ENCODE measurements around the gene DNAH1. TPM values are rescaled to one million over a fixed set of nuclear protein-coding genes. Genes with fewer than 3 reads are reported as not detected.

The DNAH1 gene
- total RNA-seq, 2 experiments from 2014 or later = 13.2 to 13.5 TPM

DNA sequence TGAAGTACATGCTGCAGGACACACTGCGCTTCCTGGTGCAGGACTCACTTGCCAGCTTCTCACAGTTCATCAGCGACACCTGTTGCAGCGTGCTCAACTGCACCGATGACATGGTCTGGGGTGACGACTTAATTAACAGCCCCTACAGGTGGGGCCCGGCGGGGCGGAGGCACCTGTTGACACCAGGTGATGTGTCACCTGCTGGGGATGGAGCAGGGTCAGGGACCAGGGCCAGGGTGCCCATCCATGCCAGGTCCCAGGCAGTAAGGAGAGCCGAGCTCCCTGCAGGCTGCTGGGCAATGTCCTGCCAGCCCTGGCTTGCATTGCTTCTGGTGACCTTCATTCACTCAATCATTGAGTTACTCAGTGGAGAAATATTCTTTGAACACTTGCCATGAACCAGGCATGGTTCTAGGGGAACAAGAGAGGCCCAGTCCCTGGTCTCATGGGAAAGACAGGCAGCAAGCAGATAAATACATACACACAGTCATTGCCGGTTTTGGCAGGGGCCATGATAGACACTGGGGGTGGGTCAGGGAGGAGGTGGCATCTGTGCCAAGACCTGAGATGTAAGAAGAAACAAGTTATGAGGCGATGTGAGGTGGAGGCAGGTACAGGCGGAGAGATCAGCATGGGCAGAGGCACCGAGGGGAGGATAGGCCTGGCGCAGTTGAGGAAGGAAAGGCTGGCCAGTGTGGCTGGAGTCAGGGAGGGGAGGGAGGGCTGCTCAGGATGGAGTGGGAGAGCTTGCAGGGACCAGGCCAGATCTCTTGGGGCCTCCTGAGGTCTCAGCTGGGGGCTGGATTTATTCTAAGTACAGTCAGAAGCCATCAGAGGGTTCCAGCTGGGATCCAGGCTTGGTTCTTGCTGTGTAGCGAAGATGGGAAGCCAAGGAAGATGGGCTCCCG is 30.8 kb downstream of the DNAH1 start:
- H3K27me3 Mint-ChIP-seq = no peaks in the 10 kb centered on the region
- DNase-seq = no peak
- no peaks in the 10 kb centered on the region for H3K9me3 Mint-ChIP-seq
- intact Hi-C loops (cut with micrococcal nuclease) = no loop called here
- no peak overlapping the region for H3K4me3 Mint-ChIP-seq
- CTCF ChIA-PET = interaction anchor here (1.0 to 1.5 kb wide), 3 partner anchors 115 to 126 kb away, joined by 3 to 4 read pairs (median 3); no protein-coding TSS in a partner anchor
- no peak overlapping the region for H3K27ac Mint-ChIP-seq
- H3K4me1 Mint-ChIP-seq (ENCODE audit: low read depth) = no peaks in the 10 kb centered on the region
- no peaks in the 10 kb centered on the region for H3K36me3 Mint-ChIP-seq
- POLR2A ChIA-PET = no interaction called here

- ChIA-PET POLR2A (no interaction called here), CTCF (interaction anchor here (0.9 to 2.5 kb wide), 4 partner anchors 9 to 127 kb away, joined by 3 to 10 read pairs (median 4); no protein-coding TSS in a partner anchor)
- DNase-seq = no peak
- no peak overlapping the region for H3K27ac Mint-ChIP-seq
- no peak overlapping the region for H3K4me3 Mint-ChIP-seq
- no peaks in the 10 kb centered on the region for H3K4me1 Mint-ChIP-seq (ENCODE audit: low read depth)
- H3K36me3 Mint-ChIP-seq = peaks cover 1% of the 10 kb centered on the region
- intact Hi-C loops (cut with micrococcal nuclease) = no loop called here
- no peaks in the 10 kb centered on the region for H3K27me3 Mint-ChIP-seq
- no peaks in the 10 kb centered on the region for H3K9me3 Mint-ChIP-seq
Measured at GRCh38 chr3:52347716-52348635, 31.9 kb downstream of the DNAH1 start.

DNA sequence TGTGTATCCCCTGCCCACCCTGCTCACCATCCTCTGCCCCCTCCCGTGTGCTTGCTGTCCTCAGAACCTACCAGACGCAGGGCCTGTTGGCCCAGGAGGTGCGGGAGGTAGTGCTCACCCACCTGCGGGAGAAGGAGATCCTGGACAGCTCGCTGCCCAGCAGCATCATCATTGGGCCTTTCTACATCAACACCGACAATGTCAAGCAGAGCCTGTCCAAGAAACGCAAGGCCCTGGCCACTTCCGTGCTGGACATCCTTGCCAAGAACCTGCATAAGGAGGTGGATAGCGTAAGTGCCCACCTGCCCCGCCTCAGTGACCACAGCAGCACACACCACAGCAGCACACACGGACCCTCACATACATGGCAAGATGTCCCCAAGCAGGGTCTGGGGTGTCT is 33.0 kb downstream of the DNAH1 start:
- ChIA-PET CTCF (interaction anchor here (2.5 kb wide), 1 partner anchor 10 kb away, joined by 10 read pairs; no protein-coding TSS in a partner anchor), POLR2A (no interaction called here)
- peaks cover 1% of the 10 kb centered on the region for H3K36me3 Mint-ChIP-seq
- no peak overlapping the region for H3K4me3 Mint-ChIP-seq
- DNase-seq = no peak
- intact Hi-C loops (cut with micrococcal nuclease) = no loop called here
- H3K27me3 Mint-ChIP-seq = no peaks in the 10 kb centered on the region
- no peak overlapping the region for H3K27ac Mint-ChIP-seq
- no peaks in the 10 kb centered on the region for H3K9me3 Mint-ChIP-seq
- no peaks in the 10 kb centered on the region for H3K4me1 Mint-ChIP-seq (ENCODE audit: low read depth)

DNA sequence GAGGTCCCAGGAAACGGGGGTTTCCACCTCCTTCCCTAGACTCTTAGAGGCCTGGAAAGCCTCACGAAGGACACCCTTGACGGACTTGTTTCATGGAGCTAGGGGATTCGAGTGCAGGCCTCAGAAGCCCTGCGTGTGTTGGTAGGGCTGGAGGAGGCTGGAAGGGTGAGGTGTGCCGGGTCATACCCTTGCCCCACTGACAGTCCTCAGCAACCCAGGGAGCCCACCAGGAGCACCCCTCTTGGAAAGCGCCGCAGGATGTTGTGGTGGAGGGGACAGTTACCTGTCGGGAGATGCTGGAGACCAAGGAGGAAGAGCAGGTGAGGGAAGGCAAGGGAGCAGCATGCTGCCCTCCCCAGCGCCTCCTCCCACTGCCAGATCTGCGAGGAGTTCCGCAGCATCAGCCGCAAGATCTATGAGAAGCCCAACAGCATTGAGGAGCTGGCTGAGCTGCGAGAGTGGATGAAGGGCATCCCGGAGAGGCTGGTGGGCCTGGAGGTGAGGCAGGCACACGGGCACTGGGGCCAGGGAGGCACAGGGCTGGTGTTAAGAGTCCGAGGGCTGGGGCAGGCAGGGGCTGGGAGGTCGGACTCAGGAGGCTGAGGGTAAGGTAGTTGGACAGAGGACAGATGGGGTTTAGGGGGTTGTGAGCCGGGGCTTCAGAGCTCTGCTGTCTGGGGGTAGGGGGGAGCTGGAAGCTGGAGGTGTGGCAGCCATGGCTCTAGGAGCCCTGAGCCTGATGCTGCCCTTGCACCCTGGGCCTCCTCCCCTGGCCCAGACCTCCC is 33.7 kb downstream of the DNAH1 start:
- Mint-ChIP-seq H3K4me3 (no peak overlapping the region), H3K9me3 (no peaks in the 10 kb centered on the region), H3K36me3 (peaks cover 1% of the 10 kb centered on the region), H3K27me3 (no peaks in the 10 kb centered on the region), H3K4me1 (ENCODE audit: low read depth) (no peaks in the 10 kb centered on the region), H3K27ac (no peak overlapping the region)
- intact Hi-C loops (cut with micrococcal nuclease) = no loop called here
- ChIA-PET POLR2A (no interaction called here), CTCF (interaction anchor here (1.5 to 2.5 kb wide), 2 partner anchors 10 to 118 kb away, joined by 4 to 10 read pairs; no protein-coding TSS in a partner anchor)
- DNase-seq = no peak

DNA sequence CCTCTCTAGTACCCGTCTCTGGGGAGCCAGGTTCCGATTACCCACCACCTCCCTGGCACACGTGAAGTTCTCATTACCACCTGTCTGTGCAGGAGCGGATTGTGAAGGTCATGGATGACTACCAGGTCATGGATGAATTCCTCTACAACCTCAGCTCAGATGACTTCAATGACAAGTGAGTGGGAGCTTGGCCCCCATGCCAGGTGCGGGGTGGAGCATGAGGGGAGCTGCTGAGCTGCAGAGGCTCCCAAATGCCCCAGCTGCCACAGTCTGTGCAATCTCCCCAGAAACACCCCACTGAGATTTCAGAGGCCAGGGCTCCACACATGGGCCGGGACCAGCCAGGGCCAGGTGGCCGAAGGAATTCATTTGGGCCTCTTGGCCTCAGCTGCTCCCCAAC is 34.3 kb downstream of the DNAH1 start:
- CTCF ChIA-PET = interaction anchor here (1.3 to 1.5 kb wide), 2 partner anchors 119 to 130 kb away, joined by 3 to 4 read pairs; no protein-coding TSS in a partner anchor
- intact Hi-C loops (cut with micrococcal nuclease) = no loop called here
- no peaks in the 10 kb centered on the region for H3K9me3 Mint-ChIP-seq
- DNase-seq = no peak
- POLR2A ChIA-PET = no interaction called here
- peaks cover 1% of the 10 kb centered on the region for H3K36me3 Mint-ChIP-seq
- no peak overlapping the region for H3K27ac Mint-ChIP-seq
- H3K4me1 Mint-ChIP-seq (ENCODE audit: low read depth) = no peaks in the 10 kb centered on the region
- H3K27me3 Mint-ChIP-seq = no peaks in the 10 kb centered on the region
- H3K4me3 Mint-ChIP-seq = no peak overlapping the region

- Mint-ChIP-seq H3K4me1 (ENCODE audit: low read depth) (no peaks in the 10 kb centered on the region), H3K27ac (no peak overlapping the region), H3K4me3 (no peak overlapping the region), H3K9me3 (no peaks in the 10 kb centered on the region), H3K36me3 (peaks cover 1% of the 10 kb centered on the region), H3K27me3 (no peaks in the 10 kb centered on the region)
- POLR2A ChIA-PET = no interaction called here
- CTCF ChIA-PET = interaction anchor here (1.1 to 1.7 kb wide), 4 partner anchors 12 to 131 kb away, joined by 3 to 4 read pairs (median 4); no protein-coding TSS in a partner anchor
- no peak for DNase-seq
- intact Hi-C loops (cut with micrococcal nuclease) = no loop called here
Measured at GRCh38 chr3:52350981-52351761, 35.1 kb downstream of the DNAH1 start.

GRCh38 chr3:52351762-52352368 is 35.7 kb downstream of the DNAH1 start:
- Mint-ChIP-seq H3K4me1 (ENCODE audit: low read depth) (no peaks in the 10 kb centered on the region), H3K27me3 (no peaks in the 10 kb centered on the region), H3K9me3 (no peaks in the 10 kb centered on the region), H3K27ac (no peak overlapping the region), H3K36me3 (peaks cover 1% of the 10 kb centered on the region), H3K4me3 (no peak overlapping the region)
- intact Hi-C loops (cut with micrococcal nuclease) = no loop called here
- ChIA-PET CTCF (interaction anchor here (1.1 to 1.7 kb wide), 3 partner anchors 13 to 131 kb away, joined by 3 to 4 read pairs (median 3); no protein-coding TSS in a partner anchor), POLR2A (no interaction called here)
- DNase-seq = no peak

GRCh38 chr3:52352566-52352965 is 36.4 kb downstream of the DNAH1 start:
- no peak overlapping the region for H3K4me3 Mint-ChIP-seq
- no peak overlapping the region for H3K27ac Mint-ChIP-seq

GRCh38 chr3:52353291-52353855 is 37.3 kb downstream of the DNAH1 start:
- POLR2A ChIA-PET = no interaction called here
- Mint-ChIP-seq H3K9me3 (no peaks in the 10 kb centered on the region), H3K4me1 (ENCODE audit: low read depth) (no peaks in the 10 kb centered on the region), H3K27ac (no peak overlapping the region), H3K36me3 (peaks cover 1% of the 10 kb centered on the region), H3K4me3 (no peak overlapping the region), H3K27me3 (no peaks in the 10 kb centered on the region)
- no peak for DNase-seq
- intact Hi-C loops (cut with micrococcal nuclease) = no loop called here
- CTCF ChIA-PET = no interaction called here

More at GRCh38 chr3:52352566-52352965, 36.4 kb downstream of the DNAH1 start:
- Mint-ChIP-seq H3K27me3 (no peaks in the 10 kb centered on the region), H3K9me3 (no peaks in the 10 kb centered on the region), H3K36me3 (peaks cover 1% of the 10 kb centered on the region), H3K4me1 (ENCODE audit: low read depth) (no peaks in the 10 kb centered on the region)
- ChIA-PET CTCF (interaction anchor here (1.7 kb wide), 1 partner anchor 13 kb away, joined by 4 read pairs; no protein-coding TSS in a partner anchor), POLR2A (no interaction called here)
- DNase-seq = no peak
- intact Hi-C loops (cut with micrococcal nuclease) = no loop called here

GRCh38 chr3:52354676-52355075 is 38.6 kb downstream of the DNAH1 start:
- Mint-ChIP-seq H3K27ac (no peak overlapping the region), H3K9me3 (no peaks in the 10 kb centered on the region), H3K4me3 (no peak overlapping the region), H3K36me3 (peaks cover 1% of the 10 kb centered on the region), H3K27me3 (no peaks in the 10 kb centered on the region), H3K4me1 (ENCODE audit: low read depth) (no peaks in the 10 kb centered on the region)
- no peak for DNase-seq
- POLR2A ChIA-PET = no interaction called here
- CTCF ChIA-PET = no interaction called here
- intact Hi-C loops (cut with micrococcal nuclease) = no loop called here

Data from activated CD4-positive, alpha-beta memory T cell treated with anti-CD3 and anti-CD28 coated beads for 36 hours (primary cell).